Measurements from ENCODE around the gene CAPN5.

Gene CAPN5

GRCh38 chr11:77117492-77117891 lies 50.7 kb downstream of the CAPN5 start:
- DNase-seq (ENCODE audit: low read depth in 3 of 3), result no peak

- no peak for DNase-seq (ENCODE audit: low read depth in 3 of 3)
Measured at GRCh38 chr11:77118086-77118485, 51.3 kb downstream of the CAPN5 start.

GRCh38 chr11:77118971-77119370 lies 52.2 kb downstream of the CAPN5 start:
- no peak for DNase-seq (ENCODE audit: low read depth in 3 of 3)

- DNase-seq (ENCODE audit: low read depth in 3 of 3), result no peak
Measured at GRCh38 chr11:77119531-77119936, 52.8 kb downstream of the CAPN5 start.

- no peak for DNase-seq (ENCODE audit: low read depth in 3 of 3)
Measured at GRCh38 chr11:77120571-77120970, 53.8 kb downstream of the CAPN5 start.

GRCh38 chr11:77121096-77121640 lies 54.4 kb downstream of the CAPN5 start:
- DNase-seq (ENCODE audit: low read depth in 3 of 3), result no peak

- no peak for DNase-seq (ENCODE audit: low read depth in 3 of 3)
Measured at GRCh38 chr11:77121876-77122575, 55.3 kb downstream of the CAPN5 start.

GRCh38 chr11:77122576-77123212 lies 55.9 kb downstream of the CAPN5 start:
- DNase-seq (ENCODE audit: low read depth in 3 of 3), result no peak

- DNase-seq (ENCODE audit: low read depth in 3 of 3), result no peak
Measured at GRCh38 chr11:77123591-77123990, 56.8 kb downstream of the CAPN5 start.

GRCh38 chr11:77124041-77124440 lies 57.3 kb downstream of the CAPN5 start:
- DNase-seq (ENCODE audit: low read depth in 3 of 3), result no peak

GRCh38 chr11:77124488-77124887 lies 57.7 kb downstream of the CAPN5 start:
- no peak for DNase-seq (ENCODE audit: low read depth in 3 of 3)

- DNase-seq (ENCODE audit: low read depth in 3 of 3), result no peak
Measured at GRCh38 chr11:77125191-77125590, 58.4 kb downstream of the CAPN5 start.

GRCh38 chr11:77125695-77126094 lies 58.9 kb downstream of the CAPN5 start:
- no peak for DNase-seq (ENCODE audit: low read depth in 3 of 3)

- no peak for DNase-seq (ENCODE audit: low read depth in 3 of 3)
Measured at GRCh38 chr11:77126156-77126775, 59.5 kb downstream of the CAPN5 start.

GRCh38 chr11:77126861-77127234 lies 60.1 kb downstream of the CAPN5 start:
- no peak for DNase-seq (ENCODE audit: low read depth in 3 of 3)

GRCh38 chr11:77127235-77127911 lies 60.6 kb downstream of the CAPN5 start:
- peak; percentile 16 to 36 (median 22) for DNase-seq (ENCODE audit: low read depth in 3 of 3)

- no peak for DNase-seq (ENCODE audit: low read depth in 3 of 3)
Measured at GRCh38 chr11:77127920-77128691, 61.3 kb downstream of the CAPN5 start, which contains the start of gene MYO7A. MYO7A (plus strand) TSS chr11:77128246; CDS start chr11:77130635, 2,389 bp downstream.

GRCh38 chr11:77129069-77129841 lies 62.5 kb downstream of the CAPN5 start:
- DNase-seq (ENCODE audit: low read depth in 3 of 3), result no peak

GRCh38 chr11:77129842-77130756 lies 63.3 kb downstream of the CAPN5 start:
- no peak for DNase-seq (ENCODE audit: low read depth in 3 of 3)

All from stimulated activated CD4-positive, alpha-beta T cell treated with anti-CD3 and anti-CD28 coated beads, TNF-alpha, amount 100 ng/mL, for 4 hours (primary cell).